NT2/D1 (cell line): ENCODE measurements around the gene SPECC1L.
"Not testable (repeated sequence)": the region's sequence is repeated elsewhere in the genome, so short reads cannot be mapped to it uniquely, and the experiment has no call there.

Source experiments
- DNase-seq: peaks from one replicate; pipeline ENCODE4 v3.0.0-alpha.2; 2011; ENCODE audit warnings: low read depth, low spot score
- H3K27me3 ChIP-seq: 2 replicates; pipeline ENCODE4 v1.6.0; 2011; ENCODE audit warnings: mild to moderate bottlenecking; ENCODE audit not compliant: insufficient read length, insufficient read depth
- H3K36me3 ChIP-seq: 2 replicates; pipeline ENCODE4 v1.6.1; 2011; ENCODE audit warnings: mild to moderate bottlenecking, low read length, mixed read lengths; ENCODE audit not compliant: insufficient read depth, insufficient read length
- H3K4me1 ChIP-seq: 2 replicates; pipeline ENCODE4 v1.5.1; 2011; ENCODE audit not compliant: insufficient read depth, insufficient read length
- H3K4me3 ChIP-seq: 2 replicates; pipeline ENCODE4 v1.5.1; 2011; ENCODE audit warnings: low read depth; ENCODE audit not compliant: insufficient read length
- H3K9ac ChIP-seq: 2 replicates; pipeline ENCODE4 v1.6.0; 2011; ENCODE audit warnings: low read depth; ENCODE audit not compliant: insufficient read length
- H3K9me3 ChIP-seq: 2 replicates; pipeline ENCODE4 v1.5.1; 2011; ENCODE audit warnings: mild to moderate bottlenecking, low read length; ENCODE audit not compliant: insufficient read depth
- SUZ12 ChIP-seq: IDR thresholded peaks from 2 replicates; pipeline ENCODE4 v1.6.1; 2011; ENCODE audit not compliant: insufficient read length, insufficient read depth; ENCODE audit errors: extremely low read depth
- YY1 ChIP-seq: IDR thresholded peaks from 2 replicates; pipeline ENCODE4 v1.6.1; 2011; ENCODE audit not compliant: insufficient read length, insufficient read depth
- ZNF274 ChIP-seq: IDR thresholded peaks from 2 replicates; pipeline ENCODE4 v1.6.1; 2011; ENCODE audit warnings: mild to moderate bottlenecking, low read depth, low read length

Gene SPECC1L

GRCh38 chr22:24256736-24257135, 13.9 kb upstream of the SPECC1L start:
- not testable (repeated sequence) for DNase-seq, H3K36me3 ChIP-seq, H3K9ac ChIP-seq, H3K27me3 ChIP-seq, H3K4me3 ChIP-seq, H3K4me1 ChIP-seq, H3K9me3 ChIP-seq

- not testable (repeated sequence) for H3K36me3 ChIP-seq, DNase-seq, H3K9ac ChIP-seq, H3K9me3 ChIP-seq, H3K4me3 ChIP-seq, H3K4me1 ChIP-seq, H3K27me3 ChIP-seq
Observed at GRCh38 chr22:24259459-24259858, 11.2 kb upstream of the SPECC1L start.

GRCh38 chr22:24262185-24262749, 8.4 kb upstream of the SPECC1L start:
- H3K4me1 ChIP-seq, H3K27me3 ChIP-seq, H3K9ac ChIP-seq, H3K4me3 ChIP-seq, H3K9me3 ChIP-seq, DNase-seq, H3K36me3 ChIP-seq: not testable (repeated sequence)

- H3K4me3 ChIP-seq, DNase-seq, H3K27me3 ChIP-seq, H3K9me3 ChIP-seq, H3K4me1 ChIP-seq, H3K36me3 ChIP-seq, H3K9ac ChIP-seq: not testable (repeated sequence)
Observed at GRCh38 chr22:24263479-24263878, 7.2 kb upstream of the SPECC1L start.

- H3K9me3 ChIP-seq, H3K27me3 ChIP-seq, DNase-seq, H3K9ac ChIP-seq, H3K36me3 ChIP-seq, H3K4me1 ChIP-seq, H3K4me3 ChIP-seq: not testable (repeated sequence)
Observed at GRCh38 chr22:24264329-24264896, 6.2 kb upstream of the SPECC1L start.

GRCh38 chr22:24265734-24266133, 4.9 kb upstream of the SPECC1L start:
- no peak for DNase-seq
- no peak for TF ChIP-seq YY1
- TF ChIP-seq SUZ12 = no peak
- no peak for TF ChIP-seq ZNF274
- no peaks in the 10 kb centered on the region for H3K36me3 ChIP-seq
- no peaks in the 10 kb centered on the region for H3K9me3 ChIP-seq
- H3K4me1 ChIP-seq = peaks cover 3% of the 10 kb centered on the region
- H3K4me3 ChIP-seq = no peak overlapping the region
- H3K27me3 ChIP-seq = no peaks in the 10 kb centered on the region
- H3K9ac ChIP-seq = no peak overlapping the region

- H3K4me1 ChIP-seq, H3K4me3 ChIP-seq, H3K27me3 ChIP-seq, H3K9me3 ChIP-seq, H3K36me3 ChIP-seq, H3K9ac ChIP-seq, DNase-seq: not testable (repeated sequence)
Observed at GRCh38 chr22:24266495-24266894, 4.1 kb upstream of the SPECC1L start.

GRCh38 chr22:24271386-24271854, 789 bp downstream of the SPECC1L start:
- Histone ChIP-seq H3K36me3 (no peaks in the 10 kb centered on the region), H3K9me3 (no peaks in the 10 kb centered on the region), H3K4me1 (no peaks in the 10 kb centered on the region), H3K9ac (peak overlapping the region; percentile 96), H3K4me3 (peak overlapping the region; percentile 95), H3K27me3 (no peaks in the 10 kb centered on the region)
- no peak for DNase-seq
- no peak for TF ChIP-seq SUZ12
- no peak for TF ChIP-seq ZNF274
- TF ChIP-seq YY1 = no peak

- H3K9me3 ChIP-seq, H3K4me3 ChIP-seq, H3K9ac ChIP-seq, H3K36me3 ChIP-seq, DNase-seq, H3K4me1 ChIP-seq, H3K27me3 ChIP-seq: not testable (repeated sequence)
Observed at GRCh38 chr22:24273031-24273430, 2.4 kb downstream of the SPECC1L start.

GRCh38 chr22:24273906-24274305, 3.3 kb downstream of the SPECC1L start:
- not testable (repeated sequence) for H3K36me3 ChIP-seq, H3K9ac ChIP-seq, H3K4me1 ChIP-seq, H3K9me3 ChIP-seq, H3K27me3 ChIP-seq, H3K4me3 ChIP-seq, DNase-seq

- H3K4me1 ChIP-seq, DNase-seq, H3K4me3 ChIP-seq, H3K27me3 ChIP-seq, H3K9ac ChIP-seq, H3K36me3 ChIP-seq, H3K9me3 ChIP-seq: not testable (repeated sequence)
Observed at GRCh38 chr22:24274696-24275405, 4.2 kb downstream of the SPECC1L start.
